ENCODE data around the gene FHAD1. TPM values are rescaled to one million over a fixed set of nuclear protein-coding genes. Genes with fewer than 3 reads are reported as not detected.

The FHAD1 gene
- total RNA-seq, 2 experiments from 2014 or later: not detected

GRCh38 chr1:15394258-15394690 is 147.3 kb downstream of the FHAD1 start:
- Mint-ChIP-seq H3K4me1 (ENCODE audit: low read depth) (no peaks in the 10 kb centered on the region), H3K27ac (no peak overlapping the region), H3K27me3 (peaks cover 3% of the 10 kb centered on the region), H3K36me3 (ENCODE audit: low read depth) (no peaks in the 10 kb centered on the region), H3K4me3 (no peak overlapping the region), H3K9me3 (peaks cover under 1% of the 10 kb centered on the region)
- no peak overlapping the region for H3K4me3 ChIP-seq (ENCODE audit: low read length)
- H3K27ac ChIP-seq (ENCODE audit: low read depth in 1 of 2, low read length in 2 of 2): no peak overlapping the region
- H3K27me3 ChIP-seq (ENCODE audit: control insufficient read depth in 1 of 2, insufficient read depth in 2 of 2, low read length in 2 of 2): no peaks in the 10 kb centered on the region
- no peak for TF ChIP-seq CTCF (IDR thresholded peaks at IDR 0.05)
- ATAC-seq (ENCODE audit: poor library complexity): no peak
- no peak for DNase-seq
- ChIA-PET POLR2A (no interaction called here), CTCF (no interaction called here)
- H3K9me3 ChIP-seq (ENCODE audit: control insufficient read depth in 1 of 2, insufficient read depth in 1 of 2, low read length in 2 of 2): no peaks in the 10 kb centered on the region
- no peaks in the 10 kb centered on the region for H3K36me3 ChIP-seq (ENCODE audit: insufficient read depth, low read length)
- intact Hi-C loops (cut with DNase I, micrococcal nuclease): no loop called here
- no peaks in the 10 kb centered on the region for H3K4me1 ChIP-seq (ENCODE audit: insufficient read depth, low read length)

- no peak for ATAC-seq (ENCODE audit: poor library complexity)
- intact Hi-C loops (cut with DNase I, micrococcal nuclease): no loop called here
- no peaks in the 10 kb centered on the region for H3K4me1 ChIP-seq (ENCODE audit: insufficient read depth, low read length)
These were observed 150.2 kb downstream of the FHAD1 start for GRCh38 chr1:15397236-15397635.

GRCh38 chr1:15399710-15400109 is 152.7 kb downstream of the FHAD1 start:
- POLR2A ChIA-PET: no interaction called here
- DNase-seq: no peak
- no peaks in the 10 kb centered on the region for H3K36me3 ChIP-seq (ENCODE audit: insufficient read depth, low read length)
- no peak for ATAC-seq (ENCODE audit: poor library complexity)
- TF ChIP-seq CTCF (IDR thresholded peaks at IDR 0.05): no peak
- Mint-ChIP-seq H3K4me1 (ENCODE audit: low read depth) (no peaks in the 10 kb centered on the region), H3K9me3 (peaks cover 3% of the 10 kb centered on the region), H3K4me3 (no peak overlapping the region), H3K27me3 (no peaks in the 10 kb centered on the region), H3K27ac (no peak overlapping the region), H3K36me3 (ENCODE audit: low read depth) (no peaks in the 10 kb centered on the region)
- intact Hi-C loops (cut with DNase I, micrococcal nuclease): no loop called here
- CTCF ChIA-PET: no interaction called here
- H3K27me3 ChIP-seq (ENCODE audit: control insufficient read depth in 1 of 2, insufficient read depth in 2 of 2, low read length in 2 of 2): no peaks in the 10 kb centered on the region
- H3K4me3 ChIP-seq (ENCODE audit: low read length): no peak overlapping the region
- peaks cover 0 to 5% of the 10 kb centered on the region in 2 experiments for H3K9me3 ChIP-seq (ENCODE audit: control insufficient read depth in 1 of 2, insufficient read depth in 1 of 2, low read length in 2 of 2)
- H3K4me1 ChIP-seq (ENCODE audit: insufficient read depth, low read length): peaks cover 1% of the 10 kb centered on the region
- no peak overlapping the region for H3K27ac ChIP-seq (ENCODE audit: low read depth in 1 of 2, low read length in 2 of 2)

More at GRCh38 chr1:15397236-15397635, 150.2 kb downstream of the FHAD1 start:
- Mint-ChIP-seq H3K27ac (no peak overlapping the region), H3K9me3 (peaks cover 3% of the 10 kb centered on the region), H3K36me3 (ENCODE audit: low read depth) (no peaks in the 10 kb centered on the region), H3K27me3 (no peaks in the 10 kb centered on the region), H3K4me1 (ENCODE audit: low read depth) (no peaks in the 10 kb centered on the region), H3K4me3 (no peak overlapping the region)
- H3K27ac ChIP-seq (ENCODE audit: low read depth in 1 of 2, low read length in 2 of 2): no peak overlapping the region
- no peak for TF ChIP-seq CTCF (IDR thresholded peaks at IDR 0.05)
- peaks cover 0 to 5% of the 10 kb centered on the region in 2 experiments for H3K9me3 ChIP-seq (ENCODE audit: control insufficient read depth in 1 of 2, insufficient read depth in 1 of 2, low read length in 2 of 2)
- no peaks in the 10 kb centered on the region for H3K36me3 ChIP-seq (ENCODE audit: insufficient read depth, low read length)
- H3K27me3 ChIP-seq (ENCODE audit: control insufficient read depth in 1 of 2, insufficient read depth in 2 of 2, low read length in 2 of 2): no peaks in the 10 kb centered on the region
- ChIA-PET CTCF (no interaction called here), POLR2A (no interaction called here)
- H3K4me3 ChIP-seq (ENCODE audit: low read length): no peak overlapping the region
- DNase-seq: no peak

All from CD4-positive, alpha-beta T cell (primary cell).